RCC 7860 (cell line): ENCODE results near the gene PACRG.
A peak's percentile ranks its signal among the peaks of the same experiment; 100 is the strongest.
"Not testable (repeated sequence)": the region's sequence is repeated elsewhere in the genome, so short reads cannot be mapped to it uniquely, and the experiment has no call there.

Experiments
- DNase-seq: peaks from one replicate; pipeline ENCODE4 v3.0.0-alpha.2; 2015; ENCODE audit warnings: low spot score
- FAIRE-seq: peaks from 2 replicates; lab custom pipeline; 2012; peaks lifted over from hg19 to GRCh38; lab: Jason Lieb, UNC

The PACRG gene

GRCh38 chr6:163300838-163301237 is 573.1 kb downstream of the PACRG start:
- FAIRE-seq (no peak), DNase-seq (no peak)

- DNase-seq (no peak), FAIRE-seq (no peak)
Measured at GRCh38 chr6:163301726-163302635, 574.2 kb downstream of the PACRG start.

GRCh38 chr6:163302747-163303146 is 575.0 kb downstream of the PACRG start:
- FAIRE-seq, result no peak
- no peak for DNase-seq

- FAIRE-seq (no peak), DNase-seq (no peak)
Measured at GRCh38 chr6:163306000-163306399, 578.2 kb downstream of the PACRG start.

- FAIRE-seq (no peak), DNase-seq (no peak)
Measured at GRCh38 chr6:163308629-163309440, 581.1 kb downstream of the PACRG start.

- FAIRE-seq (no peak), DNase-seq (peak; percentile 79)
Measured at GRCh38 chr6:163309491-163310026, 581.8 kb downstream of the PACRG start.

GRCh38 chr6:163310096-163310972 is 582.6 kb downstream of the PACRG start:
- FAIRE-seq, result no peak
- no peak for DNase-seq

GRCh38 chr6:163310973-163311383 is 583.2 kb downstream of the PACRG start:
- FAIRE-seq, result no peak
- no peak for DNase-seq

GRCh38 chr6:163311830-163312229 is 584.1 kb downstream of the PACRG start:
- FAIRE-seq, result no peak
- DNase-seq, result peak; percentile 48

GRCh38 chr6:163313566-163313965 is 585.8 kb downstream of the PACRG start:
- DNase-seq (no peak), FAIRE-seq (no peak)

- no peak for DNase-seq
Measured at GRCh38 chr6:163313981-163314380, 586.2 kb downstream of the PACRG start.

GRCh38 chr6:163314791-163315470 is 587.2 kb downstream of the PACRG start:
- no peak for FAIRE-seq
- DNase-seq, result no peak

More at GRCh38 chr6:163313981-163314380, 586.2 kb downstream of the PACRG start:
- no peak for FAIRE-seq

- not testable (repeated sequence) for DNase-seq, FAIRE-seq
Measured at GRCh38 chr6:163316866-163317495, 589.2 kb downstream of the PACRG start.

- DNase-seq, result no peak
- FAIRE-seq, result no peak
Measured at GRCh38 chr6:163318071-163318786, 590.5 kb downstream of the PACRG start.

GRCh38 chr6:163319609-163320366 is 592.0 kb downstream of the PACRG start:
- FAIRE-seq, result no peak
- DNase-seq, result no peak

- DNase-seq (no peak), FAIRE-seq (no peak)
Measured at GRCh38 chr6:163320402-163320801, 592.6 kb downstream of the PACRG start.

- no peak for DNase-seq
- no peak for FAIRE-seq
Measured at GRCh38 chr6:163320804-163321203, 593.0 kb downstream of the PACRG start.

GRCh38 chr6:163321717-163322116 is 593.9 kb downstream of the PACRG start:
- no peak for DNase-seq
- no peak for FAIRE-seq
